Thyroid gland (tissue), 4 donors: ENCODE results near the gene SLC24A4. TPM values are rescaled to one million over a fixed set of nuclear protein-coding genes. Genes with fewer than 3 reads are reported as not detected.

Source experiments
- DNase-seq, 2 donors: peaks; one replicate each; pipeline ENCODE4 v3.0.0-alpha.2; 2019
- H3K27ac ChIP-seq, 3 donors: fragments of 200-600 bp; sonication (generic); 1 replicate in 2 of 3; 2 replicates in 1 of 3; pipeline ENCODE4 v1.5.1; 2016 to 2019; ENCODE audit warnings: mild to moderate bottlenecking in 1 of 3, moderate library complexity in 1 of 3
- H3K27me3 ChIP-seq: fragments of 200-600 bp; sonication (generic); one replicate; pipeline ENCODE4 v1.5.1; 2019
- H3K36me3 ChIP-seq, 2 donors: fragments of 200-600 bp; sonication (generic); one replicate each; pipeline ENCODE4 v1.5.1; 2016 to 2019
- H3K4me1 ChIP-seq, 2 donors: fragments of 200-600 bp; sonication (generic); one replicate each; pipeline ENCODE4 v1.5.1; 2017 to 2019
- H3K4me3 ChIP-seq, 3 donors: fragments of 200-600 bp; sonication (generic); replicated peaks in 1 of 3; 1 replicate in 2 of 3; 2 replicates in 1 of 3; pipeline ENCODE4 v1.5.1; 2016; ENCODE audit warnings: mild to moderate bottlenecking in 1 of 3
- H3K9me3 ChIP-seq: fragments of 200-600 bp; sonication (generic); one replicate; pipeline ENCODE4 v1.5.1; 2017
- POLR2A ChIP-seq, 2 donors: fragments of 450-650 bp; IDR thresholded peaks; one replicate each; pipeline ENCODE4 v1.6.1; 2017; ENCODE audit warnings: antibody characterized with exemption in 2 of 2, mild to moderate bottlenecking in 2 of 2, moderate library complexity in 1 of 2
- WGBS, 2 donors: methylation state at CpG; one replicate each; pipeline ENCODE4 v1.1.5; 2017; 5-methylcytosine and 5-hydroxymethylcytosine counted together
- intact Hi-C: fragments of 100-400 bp; cut with DNase I; formaldehyde crosslinking; loops from one replicate; pipeline ENCODE4 v1.15.1; 2023
- total RNA-seq, 4 donors: library from RNA; depleted of rRNA; stranded (reverse); fragments of >200 nt; gene quantifications; one replicate each; pipeline ENCODE4 v1.2.3, GENCODE V29; 2016
- TF ChIP-seq, protein P1 (sequence below), 6 experiments: fragments of 200-600 bp in 3 of 6; fragments of 450-650 bp in 3 of 6; sonication (generic) in 3 of 6; IDR thresholded peaks; one replicate each; pipeline ENCODE4 v1.5.1; 2016 to 2019; ENCODE audit warnings: antibody characterized with exemption in 6 of 6, mild to moderate bottlenecking in 2 of 6, inconsistent platforms in 1 of 6, moderate library complexity in 1 of 6

The SLC24A4 gene
- total RNA-seq, 4 donors from 2014 or later = 0.05 to 0.46 (median 0.19) TPM

DNA sequence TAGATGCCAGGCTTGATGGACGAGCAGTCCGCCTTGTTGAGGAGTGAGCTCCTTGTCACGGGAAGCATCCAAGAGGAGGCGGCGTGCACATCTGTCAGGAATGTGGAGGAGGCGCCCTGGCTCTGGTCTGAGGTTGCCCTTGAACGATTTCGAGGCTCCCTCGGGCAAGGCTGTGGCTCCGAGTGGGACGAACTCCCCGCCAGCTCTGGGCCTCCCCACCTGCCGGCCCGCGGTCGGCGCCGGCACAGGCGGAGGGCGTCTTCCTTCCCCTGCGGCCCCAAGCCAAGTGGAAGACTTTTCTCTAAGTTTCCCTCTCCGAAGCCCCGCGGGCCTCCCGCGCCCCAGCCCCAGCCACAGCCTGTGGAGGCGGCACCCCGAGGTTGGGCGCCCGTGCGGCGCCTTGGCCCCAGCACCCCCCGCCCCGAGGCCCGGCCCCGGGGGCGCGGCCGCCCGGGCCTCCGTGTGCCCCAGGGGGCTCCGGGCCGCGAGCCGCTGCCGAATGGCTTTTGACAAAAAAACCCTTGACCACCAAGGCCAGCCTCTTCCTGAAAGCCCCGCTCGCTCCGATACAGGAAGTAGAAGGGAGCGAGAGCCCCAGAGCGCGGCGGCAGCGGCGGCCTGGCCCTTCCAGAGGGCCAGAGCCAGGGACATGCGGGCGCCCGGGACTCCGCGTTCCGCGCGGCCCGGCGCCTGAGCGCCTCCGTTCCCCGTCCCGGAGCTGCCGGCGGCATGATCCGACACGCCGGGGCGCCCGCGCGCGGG lies 190.4 kb downstream of the SLC24A4 start, which contains the start of gene RIN3:
TSS of gene RIN3 (plus strand) at position 578 of the 762 bp plus-strand sequence. CDS start at position 730, 152 bp downstream.
- TF ChIP-seq POLR2A (IDR thresholded peaks at IDR 0.05) = no peak
- TF ChIP-seq, protein P1, sequence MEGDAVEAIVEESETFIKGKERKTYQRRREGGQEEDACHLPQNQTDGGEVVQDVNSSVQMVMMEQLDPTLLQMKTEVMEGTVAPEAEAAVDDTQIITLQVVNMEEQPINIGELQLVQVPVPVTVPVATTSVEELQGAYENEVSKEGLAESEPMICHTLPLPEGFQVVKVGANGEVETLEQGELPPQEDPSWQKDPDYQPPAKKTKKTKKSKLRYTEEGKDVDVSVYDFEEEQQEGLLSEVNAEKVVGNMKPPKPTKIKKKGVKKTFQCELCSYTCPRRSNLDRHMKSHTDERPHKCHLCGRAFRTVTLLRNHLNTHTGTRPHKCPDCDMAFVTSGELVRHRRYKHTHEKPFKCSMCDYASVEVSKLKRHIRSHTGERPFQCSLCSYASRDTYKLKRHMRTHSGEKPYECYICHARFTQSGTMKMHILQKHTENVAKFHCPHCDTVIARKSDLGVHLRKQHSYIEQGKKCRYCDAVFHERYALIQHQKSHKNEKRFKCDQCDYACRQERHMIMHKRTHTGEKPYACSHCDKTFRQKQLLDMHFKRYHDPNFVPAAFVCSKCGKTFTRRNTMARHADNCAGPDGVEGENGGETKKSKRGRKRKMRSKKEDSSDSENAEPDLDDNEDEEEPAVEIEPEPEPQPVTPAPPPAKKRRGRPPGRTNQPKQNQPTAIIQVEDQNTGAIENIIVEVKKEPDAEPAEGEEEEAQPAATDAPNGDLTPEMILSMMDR (IDR thresholded peaks at IDR 0.05) = no peak
- WGBS, 2 donors = 33 to 43% methylated on average over 3 to 7 of the region's 79 CpGs
- no peaks in the 10 kb centered on the region for H3K36me3 ChIP-seq
- DNase-seq = peak; percentile 24 to 32
- no peaks in the 10 kb centered on the region for H3K9me3 ChIP-seq
- H3K27ac ChIP-seq = peak within 1 kb of the TSS in 2 of 3 donors; percentile 64 to 79
- peak within 1 kb of the TSS; percentile 9 to 31 (median 29) for H3K4me3 ChIP-seq
- H3K27me3 ChIP-seq = no peaks in the 10 kb centered on the region
- peaks cover 0 to 8% of the 10 kb centered on the region in 2 donors for H3K4me1 ChIP-seq
- intact Hi-C loops = no loop called here

DNA sequence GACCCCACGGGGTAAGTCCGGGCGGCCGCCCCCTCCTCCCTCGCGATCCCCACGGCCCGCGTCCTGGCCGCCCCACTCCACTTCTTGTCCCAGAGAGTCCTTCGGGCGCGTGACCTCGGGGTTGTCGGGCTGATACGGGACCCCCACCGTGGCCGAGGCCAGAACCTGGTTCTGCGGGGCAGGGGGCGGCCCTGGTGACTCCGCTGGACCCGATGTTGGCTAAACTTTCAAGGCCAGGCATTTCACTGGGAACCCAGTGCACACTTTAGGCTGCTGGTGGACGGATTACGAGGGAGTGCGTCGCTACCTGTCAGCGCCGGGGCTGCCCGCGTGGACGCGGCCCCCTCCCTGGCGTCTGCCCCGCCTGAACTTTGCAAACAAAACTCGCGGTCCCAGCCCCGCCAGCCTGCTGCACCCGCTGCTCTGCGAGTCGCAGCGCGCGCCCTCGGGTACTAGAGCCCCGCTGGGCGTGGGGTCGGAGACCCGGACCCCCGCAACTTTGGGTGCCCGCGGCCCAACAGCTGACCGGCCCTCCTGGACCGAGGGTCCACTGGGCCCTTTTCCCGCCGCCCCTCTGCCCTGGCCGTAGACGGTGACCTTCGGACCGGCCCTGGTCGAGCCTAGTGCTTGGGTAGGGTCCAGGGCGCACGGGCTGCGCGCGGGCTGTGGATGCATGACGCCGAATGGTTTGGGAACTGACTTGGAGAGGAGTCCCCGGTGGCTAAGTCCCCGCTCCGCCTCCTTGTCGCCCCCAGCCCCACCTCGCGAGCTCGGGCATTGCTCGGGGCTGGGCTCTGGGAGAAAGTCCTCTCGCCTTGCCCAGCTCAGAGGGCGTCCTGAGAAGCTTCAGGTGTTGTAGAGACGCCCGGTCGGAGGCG lies 191.2 kb downstream of the SLC24A4 start:
- H3K36me3 ChIP-seq = no peaks in the 10 kb centered on the region
- peaks cover 0 to 8% of the 10 kb centered on the region in 2 donors for H3K4me1 ChIP-seq
- H3K9me3 ChIP-seq = no peaks in the 10 kb centered on the region
- peak overlapping the region in 2 of 3 donors; percentile 64 to 79 for H3K27ac ChIP-seq
- TF ChIP-seq, protein P1 (IDR thresholded peaks at IDR 0.05) = no peak
- no peak for TF ChIP-seq POLR2A (IDR thresholded peaks at IDR 0.05)
- no peak for DNase-seq
- intact Hi-C loops = no loop called here
- WGBS, 2 donors = 14 to 25% methylated on average over 15 to 30 of the region's 81 CpGs
- no peaks in the 10 kb centered on the region for H3K27me3 ChIP-seq
- peak overlapping the region; percentile 9 to 31 (median 29) for H3K4me3 ChIP-seq

DNA sequence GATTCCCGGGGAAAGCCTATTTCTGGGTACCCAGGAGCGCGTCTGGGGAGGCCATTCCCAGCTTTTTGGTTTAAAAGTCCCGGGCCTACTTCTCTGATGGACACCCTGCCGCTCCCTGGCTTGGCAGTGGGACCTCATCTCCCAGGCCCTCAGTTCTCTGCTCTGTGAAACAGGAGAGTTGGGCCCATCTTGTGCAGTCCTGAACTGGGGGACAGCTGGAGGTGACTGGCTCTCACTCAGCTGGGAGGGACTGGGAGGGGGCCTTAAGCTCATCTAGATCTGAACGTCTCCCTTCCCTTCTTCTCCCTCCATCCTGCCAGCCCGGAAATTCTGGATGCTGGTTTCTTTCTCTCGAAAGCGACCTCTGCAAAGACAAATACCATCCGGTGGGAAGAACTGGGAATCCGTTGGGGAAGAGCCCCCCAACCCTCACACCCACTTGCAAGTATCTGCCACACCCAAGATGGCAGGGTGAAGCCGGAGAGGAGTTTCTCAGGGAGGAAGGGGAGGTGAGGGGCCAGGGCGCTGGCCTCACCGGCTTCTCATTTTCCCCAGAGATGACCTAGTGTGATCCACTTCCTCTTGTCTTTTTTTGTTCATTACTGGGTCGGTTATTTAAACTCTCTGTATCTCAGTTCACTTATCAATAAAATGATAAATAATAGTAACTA lies 192.0 kb downstream of the SLC24A4 start:
- peak overlapping the region in 1 of 3 donors; percentile 31 for H3K4me3 ChIP-seq
- peak overlapping the region in 1 of 3 donors; percentile 79 for H3K27ac ChIP-seq
- no peaks in the 10 kb centered on the region for H3K36me3 ChIP-seq
- WGBS, 2 donors = 64 to 72% methylated on average over 15 of the region's 15 CpGs
- H3K4me1 ChIP-seq = peaks cover 0 to 8% of the 10 kb centered on the region in 2 donors
- no peak for TF ChIP-seq POLR2A (IDR thresholded peaks at IDR 0.05)
- TF ChIP-seq, protein P1 (IDR thresholded peaks at IDR 0.05) = no peak
- no peaks in the 10 kb centered on the region for H3K27me3 ChIP-seq
- H3K9me3 ChIP-seq = no peaks in the 10 kb centered on the region
- intact Hi-C loops = no loop called here
- no peak for DNase-seq

DNA sequence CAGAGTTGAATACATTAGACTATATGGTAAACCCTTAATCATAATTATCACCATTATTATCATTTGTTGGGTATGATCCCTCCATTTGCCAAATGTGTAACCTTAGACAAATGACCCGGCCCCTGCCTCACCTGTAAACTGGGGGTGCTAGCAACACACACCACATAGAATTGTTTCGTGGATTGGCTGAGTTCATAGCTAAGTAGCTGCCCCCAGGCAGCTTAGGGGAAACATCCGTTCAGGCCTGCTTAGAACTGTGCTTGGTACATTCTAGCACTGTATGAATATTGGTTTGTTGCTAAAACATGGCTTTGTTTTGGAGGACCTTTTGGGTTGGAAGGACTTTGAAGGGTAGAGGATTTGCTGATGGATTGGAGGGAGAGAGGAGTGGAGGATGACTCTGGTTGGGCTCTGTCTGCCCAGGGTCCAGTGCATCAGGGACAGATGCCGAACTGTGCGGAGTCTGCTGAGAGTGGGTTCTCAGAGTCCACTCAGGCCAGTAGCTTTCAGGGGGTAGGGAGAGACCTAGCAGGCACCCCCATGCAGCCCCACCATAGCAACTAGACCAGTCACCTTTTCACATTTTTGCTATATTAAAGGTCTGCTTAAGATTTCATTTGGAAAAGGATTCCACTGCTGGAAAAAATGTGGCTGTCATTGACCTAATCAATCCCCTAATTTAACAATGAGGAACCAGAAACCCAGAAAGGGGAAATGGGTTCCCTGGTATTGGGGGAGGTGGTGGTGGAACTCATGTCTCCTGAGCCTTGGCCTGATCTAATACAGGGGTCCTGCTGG lies 192.8 kb downstream of the SLC24A4 start:
- Histone ChIP-seq H3K36me3 (no peaks in the 10 kb centered on the region), H3K27me3 (no peaks in the 10 kb centered on the region), H3K4me3 (no peak overlapping the region), H3K4me1 (peaks cover 0 to 8% of the 10 kb centered on the region in 2 donors), H3K9me3 (no peaks in the 10 kb centered on the region), H3K27ac (no peak overlapping the region)
- 95% methylated on average over 5 of the region's 5 CpGs for WGBS, 2 donors
- intact Hi-C loops = no loop called here
- TF ChIP-seq, protein P1 (IDR thresholded peaks at IDR 0.05) = no peak
- TF ChIP-seq POLR2A (IDR thresholded peaks at IDR 0.05) = no peak
- DNase-seq = no peak
